Effector CD8-positive, alpha-beta T cell (primary cell): ENCODE results near the gene CTLA4.
"Not testable (repeated sequence)": the region's sequence is repeated elsewhere in the genome, so short reads cannot be mapped to it uniquely, and the experiment has no call there.

Experiments
- DNase-seq: peaks from one replicate; lab custom pipeline; 2025; lab: John Stamatoyannopoulos, UW

Gene CTLA4

GRCh38 chr2:203857656-203858055 is 9.9 kb upstream of the CTLA4 start:
- DNase-seq = no peak

GRCh38 chr2:203858176-203858575 is 9.4 kb upstream of the CTLA4 start:
- no peak for DNase-seq

- DNase-seq = no peak
These were observed 8.4 kb upstream of the CTLA4 start for GRCh38 chr2:203859030-203859789.

GRCh38 chr2:203861197-203861596 is 6.4 kb upstream of the CTLA4 start:
- no peak for DNase-seq

GRCh38 chr2:203861607-203862006 is 6.0 kb upstream of the CTLA4 start:
- no peak for DNase-seq

- no peak for DNase-seq
These were observed 1.9 kb downstream of the CTLA4 start for GRCh38 chr2:203869223-203870042.

- no peak for DNase-seq
These were observed 2.9 kb downstream of the CTLA4 start for GRCh38 chr2:203870481-203870880.

GRCh38 chr2:203870941-203871340 is 3.4 kb downstream of the CTLA4 start:
- DNase-seq = no peak

GRCh38 chr2:203871371-203871983 is 3.9 kb downstream of the CTLA4 start:
- DNase-seq = no peak

- no peak for DNase-seq
These were observed 5.9 kb downstream of the CTLA4 start for GRCh38 chr2:203873461-203873860.

- DNase-seq = no peak
These were observed 6.5 kb downstream of the CTLA4 start for GRCh38 chr2:203873921-203874631.

GRCh38 chr2:203875471-203875870 is 7.9 kb downstream of the CTLA4 start:
- no peak for DNase-seq

- DNase-seq = no peak
These were observed 8.8 kb downstream of the CTLA4 start for GRCh38 chr2:203876328-203876727.

GRCh38 chr2:203878063-203878462 is 10.5 kb downstream of the CTLA4 start:
- no peak for DNase-seq

- DNase-seq = no peak
These were observed 13.1 kb downstream of the CTLA4 start for GRCh38 chr2:203880557-203881125.

GRCh38 chr2:203881185-203881584 is 13.6 kb downstream of the CTLA4 start:
- DNase-seq = not testable (repeated sequence)

- no peak for DNase-seq
These were observed 15.0 kb downstream of the CTLA4 start for GRCh38 chr2:203882551-203882950.

- no peak for DNase-seq
These were observed 19.1 kb downstream of the CTLA4 start for GRCh38 chr2:203886661-203887151.

- no peak for DNase-seq
These were observed 20.1 kb downstream of the CTLA4 start for GRCh38 chr2:203887677-203888076.

GRCh38 chr2:203889542-203889941 is 22.0 kb downstream of the CTLA4 start:
- DNase-seq = no peak

GRCh38 chr2:203889944-203890343 is 22.4 kb downstream of the CTLA4 start:
- no peak for DNase-seq

- no peak for DNase-seq
These were observed 23.2 kb downstream of the CTLA4 start for GRCh38 chr2:203890733-203891132.
